Sigmoid colon (tissue), 7 donors: Measurements from ENCODE around the gene CCDC60. TPM values are rescaled to one million over a fixed set of nuclear protein-coding genes. Genes with fewer than 3 reads are reported as not detected.
A peak's percentile ranks its signal among the peaks of the same experiment; 100 is the strongest.

ENCODE experiments used
- DNase-seq: peaks from one replicate; pipeline ENCODE4 v3.0.0-alpha.2; 2019
- H3K27ac ChIP-seq, 4 donors: fragments of 200-600 bp; sonication (generic); one replicate each; pipeline ENCODE4 v1.5.1; 2016 to 2019; ENCODE audit warnings: mild to moderate bottlenecking in 1 of 4
- H3K27me3 ChIP-seq, 3 donors: fragments of 200-600 bp; sonication (generic); one replicate each; pipeline ENCODE4 v1.5.1; 2019; ENCODE audit warnings: mild to moderate bottlenecking in 1 of 3
- H3K36me3 ChIP-seq, 4 donors: fragments of 200-600 bp; sonication (generic); one replicate each; pipeline ENCODE4 v1.5.1; 2016 to 2019
- H3K4me1 ChIP-seq, 4 donors: fragments of 200-600 bp; sonication (generic); one replicate each; pipeline ENCODE4 v1.5.1; 2017 to 2019
- H3K4me3 ChIP-seq, 4 donors: fragments of 200-600 bp; sonication (generic); one replicate each; pipeline ENCODE4 v1.5.1; 2017 to 2019; ENCODE audit warnings: mild to moderate bottlenecking in 2 of 4, moderate library complexity in 1 of 4
- H3K9me3 ChIP-seq, 4 donors: fragments of 200-600 bp in 3 of 4; sonication (generic) in 3 of 4; one replicate each; pipeline versions ENCODE4 v1.5.1 to v1.6.1; 2013 to 2019
- EP300 ChIP-seq, 4 donors: sonication (generic); formaldehyde crosslinking; IDR thresholded peaks; one replicate each; pipeline ENCODE4 v1.6.1; 2017; ENCODE audit warnings: antibody characterized with exemption in 4 of 4
- POLR2A ChIP-seq, 2 donors: fragments of 450-650 bp; IDR thresholded peaks; one replicate each; pipeline ENCODE4 v1.6.1; 2016; ENCODE audit warnings: antibody characterized with exemption in 2 of 2, mild to moderate bottlenecking in 2 of 2, moderate library complexity in 2 of 2
- POLR2AphosphoS5 ChIP-seq, 4 donors: sonication (generic); formaldehyde crosslinking; IDR thresholded peaks; one replicate each; pipeline ENCODE4 v1.6.1; 2017; ENCODE audit warnings: antibody characterized with exemption in 4 of 4
- WGBS, 2 donors: extraction: QIAGEN DNeasy Blood & Tissue Kit; methylation state at CpG; one replicate each; pipeline ENCODE4 v1.1.7; 2013; 5-methylcytosine and 5-hydroxymethylcytosine counted together
- intact Hi-C: fragments of 100-400 bp; cut with DNase I; formaldehyde crosslinking; loops from one replicate; pipeline ENCODE4 v1.15.1; 2023
- polyA plus RNA-seq, 3 donors: library from polyadenylated mRNA; stranded (reverse); fragments of 200-250 nt; gene quantifications; one replicate each; pipeline ENCODE4 v1.2.3, GENCODE V29; 2013
- total RNA-seq, 4 donors: library from RNA; depleted of rRNA; stranded (reverse); fragments of >200 nt; gene quantifications; one replicate each; pipeline ENCODE4 v1.1.0, GENCODE V29; 2016
- TF ChIP-seq, protein P1 (sequence below), 4 experiments: fragments of 450-650 bp in 3 of 4; fragments of 200-600 bp in 1 of 4; IDR thresholded peaks; one replicate each; pipeline ENCODE4 v1.5.1; 2016 to 2019; ENCODE audit warnings: antibody characterized with exemption in 4 of 4, mild to moderate bottlenecking in 3 of 4, moderate library complexity in 2 of 4
- donor health status: healthy with polysubstance abuse.
- donor health status: Bipolar disorder and iron deficiency.
- donor health status: healthy.

The CCDC60 gene
- total and polyA plus RNA-seq, 7 donors: 1.1 to 10.4 (median 1.6) TPM

- H3K36me3 ChIP-seq: no peaks in the 10 kb centered on the region
- no peaks in the 10 kb centered on the region for H3K27me3 ChIP-seq
- no peaks in the 10 kb centered on the region for H3K9me3 ChIP-seq
- DNase-seq: no peak
- H3K4me3 ChIP-seq: no peak overlapping the region
- H3K4me1 ChIP-seq: peaks cover 0 to 61% (median 52%) of the 10 kb centered on the region in 4 donors
- peak overlapping the region; percentile 80 to 82 (median 82) for H3K27ac ChIP-seq
- TF ChIP-seq POLR2AphosphoS5 (IDR thresholded peaks at IDR 0.05) (peak; percentile 86 to 98 (median 96)), EP300 (IDR thresholded peaks at IDR 0.05) (peak in 3 of 4 donors; percentile 87 to 94 (median 94)), POLR2A (IDR thresholded peaks at IDR 0.05) (no peak)
- TF ChIP-seq, protein P1, sequence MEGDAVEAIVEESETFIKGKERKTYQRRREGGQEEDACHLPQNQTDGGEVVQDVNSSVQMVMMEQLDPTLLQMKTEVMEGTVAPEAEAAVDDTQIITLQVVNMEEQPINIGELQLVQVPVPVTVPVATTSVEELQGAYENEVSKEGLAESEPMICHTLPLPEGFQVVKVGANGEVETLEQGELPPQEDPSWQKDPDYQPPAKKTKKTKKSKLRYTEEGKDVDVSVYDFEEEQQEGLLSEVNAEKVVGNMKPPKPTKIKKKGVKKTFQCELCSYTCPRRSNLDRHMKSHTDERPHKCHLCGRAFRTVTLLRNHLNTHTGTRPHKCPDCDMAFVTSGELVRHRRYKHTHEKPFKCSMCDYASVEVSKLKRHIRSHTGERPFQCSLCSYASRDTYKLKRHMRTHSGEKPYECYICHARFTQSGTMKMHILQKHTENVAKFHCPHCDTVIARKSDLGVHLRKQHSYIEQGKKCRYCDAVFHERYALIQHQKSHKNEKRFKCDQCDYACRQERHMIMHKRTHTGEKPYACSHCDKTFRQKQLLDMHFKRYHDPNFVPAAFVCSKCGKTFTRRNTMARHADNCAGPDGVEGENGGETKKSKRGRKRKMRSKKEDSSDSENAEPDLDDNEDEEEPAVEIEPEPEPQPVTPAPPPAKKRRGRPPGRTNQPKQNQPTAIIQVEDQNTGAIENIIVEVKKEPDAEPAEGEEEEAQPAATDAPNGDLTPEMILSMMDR (IDR thresholded peaks at IDR 0.05): no peak
- intact Hi-C loops: loop anchor here (2.0 to 10.0 kb wide), 5 partner anchors 46 to 639 kb away; partner anchors contain the start of gene HSPB8
Measured at GRCh38 chr12:119326341-119326740, 8.2 kb upstream of the CCDC60 start.

GRCh38 chr12:119327471-119327870 lies 7.1 kb upstream of the CCDC60 start:
- Histone ChIP-seq H3K27ac (peak overlapping the region; percentile 80 to 82 (median 82)), H3K9me3 (no peaks in the 10 kb centered on the region), H3K4me3 (no peak overlapping the region), H3K4me1 (peaks cover 0 to 55% (median 51%) of the 10 kb centered on the region in 4 donors), H3K36me3 (no peaks in the 10 kb centered on the region), H3K27me3 (no peaks in the 10 kb centered on the region)
- intact Hi-C loops: loop anchor here (2.0 to 10.0 kb wide), 5 partner anchors 45 to 640 kb away; partner anchors contain the start of gene HSPB8
- DNase-seq: no peak
- peak in 2 of 4 donors; percentile 42 to 44 for TF ChIP-seq POLR2AphosphoS5 (IDR thresholded peaks at IDR 0.05)
- TF ChIP-seq, protein P1 (IDR thresholded peaks at IDR 0.05): no peak
- 79 to 87% methylated on average over 6 of the region's 6 CpGs for WGBS, 2 donors

- intact Hi-C loops: loop anchor here (5.0 to 10.0 kb wide), 3 partner anchors 44 to 641 kb away; no protein-coding TSS in a partner anchor
- H3K36me3 ChIP-seq: no peaks in the 10 kb centered on the region
- H3K4me3 ChIP-seq: no peak overlapping the region
- no peaks in the 10 kb centered on the region for H3K27me3 ChIP-seq
- peak overlapping the region; percentile 80 to 82 (median 82) for H3K27ac ChIP-seq
- H3K9me3 ChIP-seq: no peaks in the 10 kb centered on the region
- TF ChIP-seq, protein P1 (IDR thresholded peaks at IDR 0.05): peak in 3 of 4 experiments; percentile 21 to 40 (median 25)
- no peak for TF ChIP-seq POLR2AphosphoS5 (IDR thresholded peaks at IDR 0.05)
- peaks cover 0 to 50% (median 45%) of the 10 kb centered on the region in 4 donors for H3K4me1 ChIP-seq
- peak; percentile 69 for DNase-seq
- 38 to 43% methylated on average over 3 of the region's 3 CpGs for WGBS, 2 donors
Measured at GRCh38 chr12:119328111-119328510, 6.4 kb upstream of the CCDC60 start.

DNA sequence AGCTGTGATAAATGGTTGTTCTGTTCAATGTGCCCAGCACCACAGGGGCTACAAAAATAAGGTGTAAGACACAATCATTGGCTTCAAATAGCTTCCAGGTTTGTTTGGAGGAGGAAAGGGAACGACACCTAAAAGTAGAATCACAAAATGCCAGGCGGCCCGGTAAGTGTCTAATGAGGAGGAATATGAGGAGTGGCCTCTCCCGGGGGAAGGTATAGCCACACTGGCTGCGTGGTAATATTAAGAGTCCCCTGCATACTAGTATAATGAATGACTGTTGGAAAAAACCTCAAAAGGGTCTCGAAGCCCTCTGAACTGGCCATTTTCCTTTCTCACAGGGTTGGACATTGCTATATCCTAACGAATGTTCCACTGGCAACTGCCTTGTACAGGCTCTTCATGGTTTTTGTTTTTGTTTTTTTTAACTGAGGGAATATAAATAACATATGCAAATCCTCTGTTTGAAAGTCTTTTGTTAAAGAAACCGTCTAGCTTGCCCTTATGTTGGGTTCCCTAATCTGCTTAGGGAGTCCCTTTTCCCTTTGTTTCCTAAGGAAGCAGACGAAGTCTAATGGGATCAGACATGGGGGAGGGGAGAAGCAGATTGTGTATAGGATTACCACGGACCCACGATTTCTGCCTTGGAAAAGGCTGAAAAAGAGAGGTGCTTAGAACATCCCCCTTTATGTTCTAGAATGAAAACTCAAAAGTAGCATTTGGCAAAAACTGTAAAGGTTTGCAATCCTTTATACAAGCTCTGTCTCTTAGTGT lies 4.2 kb downstream of the CCDC60 start:
- Histone ChIP-seq H3K4me1 (no peaks in the 10 kb centered on the region), H3K27me3 (peaks cover 0 to 2% (median 0%) of the 10 kb centered on the region in 3 donors), H3K36me3 (no peaks in the 10 kb centered on the region), H3K27ac (no peak overlapping the region), H3K9me3 (no peaks in the 10 kb centered on the region), H3K4me3 (no peak overlapping the region)
- no peak for TF ChIP-seq EP300 (IDR thresholded peaks at IDR 0.05)
- no peak for TF ChIP-seq POLR2A (IDR thresholded peaks at IDR 0.05)
- no peak for TF ChIP-seq POLR2AphosphoS5 (IDR thresholded peaks at IDR 0.05)
- TF ChIP-seq, protein P1 (IDR thresholded peaks at IDR 0.05): no peak
- WGBS, 2 donors: 47 to 59% methylated on average over 11 of the region's 11 CpGs
- no peak for DNase-seq
- intact Hi-C loops: no loop called here
